K562 (cell line): ENCODE data around the gene GAMT. TPM values are rescaled to one million over a fixed set of nuclear protein-coding genes. Genes with fewer than 3 reads are reported as not detected.

Source experiments
- ATAC-seq: fragments of 200-7000 bp; cut with Tn5 transposase; 3 replicates; pipeline ENCODE4 v1.9.1; 2020; ENCODE audit warnings: moderate library complexity
- BruUV-seq: library from RNA; stranded (reverse); fragments of 400-500 nt; replicated peaks from 2 replicates; lab custom pipeline; 2021; lab: Mats Ljungman, UMichigan
- CTCF ChIA-PET: fragments of 300-600 bp; formaldehyde crosslinking; extraction: SDS; loops from one replicate; lab custom pipeline; 2021; ENCODE audit warnings: low intra/inter-chr PET ratio; lab: Yijun Ruan, JAX
- POLR2A ChIA-PET: fragments of 300-600, 350-650 bp; sonication (Branson Sonifier 250); formaldehyde crosslinking; extraction: SDS; loops from one replicate; lab custom pipeline; 2021; ENCODE audit warnings: antibody characterized with exemption, inconsistent platforms; lab: Yijun Ruan, JAX
- DNase-seq, 4 experiments: peaks; one replicate each; pipeline versions ENCODE4 v3.0.0 to v3.0.0-alpha.2; 2011 to 2018; ENCODE audit warnings: low spot score in 3 of 4, mixed read lengths in 3 of 4; ENCODE audit errors: extremely low read depth in 1 of 4
- FAIRE-seq: peaks from 2 replicates; lab custom pipeline; 2011; peaks lifted over from hg19 to GRCh38; lab: Jason Lieb, UNC
- H2AFZ ChIP-seq: 2 replicates; pipeline ENCODE4 v1.6.0; 2011; ENCODE audit warnings: low read depth, low read length, control low read depth, inconsistent platforms
- H3K27ac ChIP-seq: fragments of 200-600 bp; 3 replicates; pipeline ENCODE4 v1.8.0; 2011; ENCODE audit warnings: low read depth, mild to moderate bottlenecking, control low read depth, inconsistent platforms, low read length, moderate library complexity, mixed read lengths; ENCODE audit errors: extremely low read depth
- H3K27me3 ChIP-seq, 2 experiments: fragments of 300-600 bp in 1 of 2; 2 replicates in 1 of 2; 3 replicates in 1 of 2; pipeline versions ENCODE4 v1.6.0 to v1.8.0; 2011; ENCODE audit warnings: inconsistent platforms in 2 of 2, low read length in 2 of 2, mild to moderate bottlenecking in 1 of 2, mixed read lengths in 1 of 2, moderate library complexity in 1 of 2; ENCODE audit not compliant: control insufficient read depth in 2 of 2, insufficient read depth in 2 of 2
- H3K36me3 ChIP-seq: fragments of 300-600 bp; 3 replicates; pipeline ENCODE4 v1.8.0; 2011; ENCODE audit warnings: mild to moderate bottlenecking, low read length, inconsistent platforms; ENCODE audit not compliant: control insufficient read depth, insufficient read depth
- H3K4me1 ChIP-seq, 2 experiments: fragments of 200-600 bp in 1 of 2; replicated peaks in 1 of 2; 2 replicates in 1 of 2; 3 replicates in 1 of 2; pipeline versions ENCODE4 v1.5.1 to v1.8.0; 2011; ENCODE audit warnings: inconsistent platforms in 2 of 2, low read length in 2 of 2, mild to moderate bottlenecking in 1 of 2, mixed read lengths in 1 of 2, moderate library complexity in 1 of 2; ENCODE audit not compliant: control insufficient read depth in 2 of 2, insufficient read depth in 2 of 2
- H3K4me2 ChIP-seq: 2 replicates; pipeline ENCODE4 v1.6.1; 2011; ENCODE audit warnings: low read length, control low read depth, inconsistent platforms, mixed read lengths; ENCODE audit not compliant: insufficient read depth
- H3K4me3 ChIP-seq: fragments of 200-600 bp; sonication (generic), shearing (Covaris generic); 2 replicates; pipeline ENCODE4 v1.5.1; 2016; ENCODE audit warnings: control low read depth, inconsistent platforms
- H3K79me2 ChIP-seq: fragments of 200-600 bp; 3 replicates; pipeline ENCODE4 v1.8.0; 2011; ENCODE audit warnings: low read length, inconsistent platforms; ENCODE audit not compliant: control insufficient read depth, insufficient read depth
- H3K9ac ChIP-seq, 2 experiments: 2 replicates each; pipeline versions ENCODE4 v1.6.0 to v1.6.1; 2011; ENCODE audit warnings: low read depth in 2 of 2, low read length in 2 of 2, control low read depth in 1 of 2, inconsistent platforms in 1 of 2, mild to moderate bottlenecking in 1 of 2, mixed read lengths in 1 of 2; ENCODE audit not compliant: insufficient read depth in 1 of 2
- H3K9me1 ChIP-seq: one replicate; pipeline ENCODE4 v1.6.0; 2011; ENCODE audit warnings: inconsistent platforms, mild to moderate bottlenecking, low read length, moderate library complexity; ENCODE audit not compliant: control insufficient read depth, insufficient read depth
- H3K9me3 ChIP-seq: replicated peaks from 2 replicates; pipeline ENCODE4 v1.5.1; 2011; ENCODE audit warnings: low read depth, low read length, inconsistent platforms; ENCODE audit not compliant: control insufficient read depth, insufficient read depth
- H4K20me1 ChIP-seq: replicated peaks from 2 replicates; pipeline ENCODE4 v1.6.1; 2011; ENCODE audit warnings: low read length, inconsistent platforms, mixed read lengths; ENCODE audit not compliant: control insufficient read depth, insufficient read depth
- ATF1 ChIP-seq, 2 experiments: fragments of 450-650 bp in 1 of 2; IDR thresholded peaks; 2 replicates each; pipeline ENCODE4 v1.6.1; 2016; ENCODE audit warnings: missing compliant biosample characterization in 1 of 2, missing genetic modification characterization in 1 of 2
- BDP1 ChIP-seq: IDR thresholded peaks from 3 replicates; pipeline ENCODE4 v1.6.1; 2011; ENCODE audit not compliant: insufficient read length, insufficient read depth
- CHD4 ChIP-seq: fragments of 200-600 bp; sonication (generic); IDR thresholded peaks from 3 replicates; pipeline ENCODE4 v1.6.1; 2012; ENCODE audit warnings: low read depth, mild to moderate bottlenecking, mixed read lengths, low read length, inconsistent platforms; ENCODE audit not compliant: insufficient read depth, insufficient replicate concordance, poor library complexity, severe bottlenecking
- ESRRB ChIP-seq: fragments of 250-450 bp; sonication (Bioruptor Pico); IDR thresholded peaks from 2 replicates; pipeline ENCODE4 v1.5.0; 2020; ENCODE audit warnings: mild to moderate bottlenecking, moderate library complexity, borderline replicate concordance
- FIP1L1 ChIP-seq: fragments of 200-400 bp; formaldehyde crosslinking; IDR thresholded peaks from 2 replicates; pipeline ENCODE4 v1.6.1; 2018; ENCODE audit warnings: mild to moderate bottlenecking, low read depth, low read length; ENCODE audit not compliant: poor library complexity, severe bottlenecking
- FOXJ3 ChIP-seq: sonication (generic); formaldehyde crosslinking; IDR thresholded peaks from 2 replicates; pipeline ENCODE4 v1.4.0; 2020; ENCODE audit warnings: mild to moderate bottlenecking, missing genetic modification reagents
- HDGF ChIP-seq: fragments of 450-650 bp; IDR thresholded peaks from 2 replicates; pipeline ENCODE4 v1.6.1; 2016
- SMC3 ChIP-seq: conservative IDR thresholded peaks from 2 replicates; pipeline ENCODE4 v1.6.1; 2011; ENCODE audit warnings: low read depth, low read length, improper control_type of control experiment; ENCODE audit not compliant: insufficient read depth
- TGIF2 ChIP-seq: sonication (generic); formaldehyde crosslinking; IDR thresholded peaks from 2 replicates; pipeline ENCODE4 v1.8.1; 2022; ENCODE audit warnings: mild to moderate bottlenecking, missing genetic modification reagents, moderate library complexity
- WHSC1 ChIP-seq: IDR thresholded peaks from one replicate; pipeline ENCODE4 v1.6.1; 2012; ENCODE audit warnings: low read length, control low read depth, inconsistent platforms
- ZEB2 ChIP-seq: fragments of 450-650 bp; IDR thresholded peaks from 2 replicates; pipeline ENCODE4 v1.6.1; 2016
- ZNF23 ChIP-seq: fragments of 250-450 bp; sonication (Bioruptor Pico); IDR thresholded peaks from 2 replicates; pipeline ENCODE4 v1.4.0; 2020; ENCODE audit warnings: mild to moderate bottlenecking
- ZNF239 ChIP-seq: fragments of 250-450 bp; sonication (Bioruptor Pico); IDR thresholded peaks from 2 replicates; pipeline ENCODE4 v1.4.0; 2020; ENCODE audit warnings: mild to moderate bottlenecking
- ZNF408 ChIP-seq: fragments of 250-450 bp; sonication (Bioruptor Pico); IDR thresholded peaks from 2 replicates; pipeline ENCODE4 v1.4.0; 2020; ENCODE audit warnings: low read depth, mild to moderate bottlenecking, moderate library complexity
- WGBS: fragments of 100-300 bp; shearing (Covaris generic); methylation state at CpG from one replicate; pipeline ENCODE4 v1.1.6; 2016; ENCODE audit warnings: low coverage, mixed read lengths; ENCODE audit not compliant: insufficient coverage; ENCODE audit errors: missing lambda C conversion rate; 5-methylcytosine and 5-hydroxymethylcytosine counted together
- in situ Hi-C: fragments of 300-500 bp; cut with MboI; formaldehyde crosslinking; loops from 4 replicates; pipeline ENCODE4 v1.15.0; 2018; ENCODE audit warnings: inconsistent platforms, mixed read lengths
- intact Hi-C: fragments of 100-400 bp; cut with micrococcal nuclease; formaldehyde crosslinking; loops from 2 replicates; pipeline ENCODE4 v1.14.2; 2022
- polyA plus RNA-seq, 8 experiments: library from polyadenylated mRNA; depleted of rRNA in 4 of 8; stranded (reverse) in 5 of 8; unstranded in 3 of 8; fragments of >200 nt; fragmentation: Nextera tagmentation in 2 of 8; fragmentation: Illumina TruSeq in 1 of 8; extraction: Ambion mirVana in 2 of 8; extraction: Trizol in 1 of 8; gene quantifications; 2 replicates each; pipeline versions ENCODE4 v1.2.1 to v1.2.3, GENCODE V29; 2011 to 2014; ENCODE audit warnings: inconsistent platforms in 1 of 8, missing spikeins in 1 of 8
- total RNA-seq, 7 experiments: library from RNA; depleted of rRNA in 6 of 7; stranded (reverse); fragments of >200 nt in 6 of 7; fragmentation: Illumina TruSeq in 2 of 7; extraction: Trizol in 2 of 7; gene quantifications; 2 replicates each; pipeline versions ENCODE4 v1.2.1 to v1.2.3, GENCODE V29; 2011 to 2021; ENCODE audit warnings: low replicate concordance in 1 of 7
- TF ChIP-seq, protein P1 (sequence below): sonication (generic); formaldehyde crosslinking; IDR thresholded peaks from 2 replicates; pipeline ENCODE4 v1.8.0; 2022; ENCODE audit warnings: mild to moderate bottlenecking, missing genetic modification reagents
- TF ChIP-seq, protein P2 (sequence below): sonication (generic); formaldehyde crosslinking; IDR thresholded peaks from 2 replicates; pipeline ENCODE4 v1.8.0; 2023; ENCODE audit warnings: missing genetic modification reagents, mild to moderate bottlenecking, borderline replicate concordance
- TF ChIP-seq, protein P3 (sequence below): fragments of 250-450 bp; sonication (Bioruptor Pico); IDR thresholded peaks from 2 replicates; pipeline ENCODE4 v1.8.0; 2022; ENCODE audit warnings: inconsistent platforms

The GAMT gene
- total and polyA plus RNA-seq, 9 of the 15 experiments (the other 6 are each of a cell fraction or from before 2014, with no cell fraction given), result 1.3 to 35.3 (median 27.2) TPM

GRCh38 chr19:1401889-1402217 lies 511 bp upstream of the GAMT start:
- no peak for FAIRE-seq
- Histone ChIP-seq H3K9me1 (no peaks in the 10 kb centered on the region), H3K4me1 (peaks cover 7 to 64% of the 10 kb centered on the region in 2 experiments; a peak in 4 of 5 replicates), H3K4me2 (peak overlapping the region; percentile 74), H3K4me3 (peak overlapping the region; percentile 57), H3K27ac (no peak overlapping the region), H2AFZ (peak overlapping the region; percentile 93), H3K27me3 (no peaks in the 10 kb centered on the region), H3K9ac (peak overlapping the region; percentile 45 to 89; a peak in 3 of 4 replicates), H3K36me3 (peaks cover 14% of the 10 kb centered on the region; the same call in 1 of the 3 replicates), H3K9me3 (no peaks in the 10 kb centered on the region), H3K79me2 (peaks cover 12% of the 10 kb centered on the region), H4K20me1 (no peaks in the 10 kb centered on the region)
- POLR2A ChIA-PET, result no interaction called here
- no peak for ATAC-seq
- DNase-seq, result no peak
- CTCF ChIA-PET, result no interaction called here
- no TSS peak for BruUV-seq
- in situ Hi-C loops, result no loop called here
- intact Hi-C loops, result no loop called here
- 36% methylated on average over 4 of the region's 11 CpGs for WGBS
- TF ChIP-seq ESRRB, result no peak
- no peak for TF ChIP-seq ZNF239 (CRISPR knock-in tag)
- TF ChIP-seq, protein P1, sequence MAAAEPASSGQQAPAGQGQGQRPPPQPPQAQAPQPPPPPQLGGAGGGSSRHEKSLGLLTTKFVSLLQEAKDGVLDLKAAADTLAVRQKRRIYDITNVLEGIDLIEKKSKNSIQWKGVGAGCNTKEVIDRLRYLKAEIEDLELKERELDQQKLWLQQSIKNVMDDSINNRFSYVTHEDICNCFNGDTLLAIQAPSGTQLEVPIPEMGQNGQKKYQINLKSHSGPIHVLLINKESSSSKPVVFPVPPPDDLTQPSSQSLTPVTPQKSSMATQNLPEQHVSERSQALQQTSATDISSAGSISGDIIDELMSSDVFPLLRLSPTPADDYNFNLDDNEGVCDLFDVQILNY (CRISPR knock-in tag), result no peak
- no peak for TF ChIP-seq ZEB2
- TF ChIP-seq SMC3, result no peak
- TF ChIP-seq, protein P2, sequence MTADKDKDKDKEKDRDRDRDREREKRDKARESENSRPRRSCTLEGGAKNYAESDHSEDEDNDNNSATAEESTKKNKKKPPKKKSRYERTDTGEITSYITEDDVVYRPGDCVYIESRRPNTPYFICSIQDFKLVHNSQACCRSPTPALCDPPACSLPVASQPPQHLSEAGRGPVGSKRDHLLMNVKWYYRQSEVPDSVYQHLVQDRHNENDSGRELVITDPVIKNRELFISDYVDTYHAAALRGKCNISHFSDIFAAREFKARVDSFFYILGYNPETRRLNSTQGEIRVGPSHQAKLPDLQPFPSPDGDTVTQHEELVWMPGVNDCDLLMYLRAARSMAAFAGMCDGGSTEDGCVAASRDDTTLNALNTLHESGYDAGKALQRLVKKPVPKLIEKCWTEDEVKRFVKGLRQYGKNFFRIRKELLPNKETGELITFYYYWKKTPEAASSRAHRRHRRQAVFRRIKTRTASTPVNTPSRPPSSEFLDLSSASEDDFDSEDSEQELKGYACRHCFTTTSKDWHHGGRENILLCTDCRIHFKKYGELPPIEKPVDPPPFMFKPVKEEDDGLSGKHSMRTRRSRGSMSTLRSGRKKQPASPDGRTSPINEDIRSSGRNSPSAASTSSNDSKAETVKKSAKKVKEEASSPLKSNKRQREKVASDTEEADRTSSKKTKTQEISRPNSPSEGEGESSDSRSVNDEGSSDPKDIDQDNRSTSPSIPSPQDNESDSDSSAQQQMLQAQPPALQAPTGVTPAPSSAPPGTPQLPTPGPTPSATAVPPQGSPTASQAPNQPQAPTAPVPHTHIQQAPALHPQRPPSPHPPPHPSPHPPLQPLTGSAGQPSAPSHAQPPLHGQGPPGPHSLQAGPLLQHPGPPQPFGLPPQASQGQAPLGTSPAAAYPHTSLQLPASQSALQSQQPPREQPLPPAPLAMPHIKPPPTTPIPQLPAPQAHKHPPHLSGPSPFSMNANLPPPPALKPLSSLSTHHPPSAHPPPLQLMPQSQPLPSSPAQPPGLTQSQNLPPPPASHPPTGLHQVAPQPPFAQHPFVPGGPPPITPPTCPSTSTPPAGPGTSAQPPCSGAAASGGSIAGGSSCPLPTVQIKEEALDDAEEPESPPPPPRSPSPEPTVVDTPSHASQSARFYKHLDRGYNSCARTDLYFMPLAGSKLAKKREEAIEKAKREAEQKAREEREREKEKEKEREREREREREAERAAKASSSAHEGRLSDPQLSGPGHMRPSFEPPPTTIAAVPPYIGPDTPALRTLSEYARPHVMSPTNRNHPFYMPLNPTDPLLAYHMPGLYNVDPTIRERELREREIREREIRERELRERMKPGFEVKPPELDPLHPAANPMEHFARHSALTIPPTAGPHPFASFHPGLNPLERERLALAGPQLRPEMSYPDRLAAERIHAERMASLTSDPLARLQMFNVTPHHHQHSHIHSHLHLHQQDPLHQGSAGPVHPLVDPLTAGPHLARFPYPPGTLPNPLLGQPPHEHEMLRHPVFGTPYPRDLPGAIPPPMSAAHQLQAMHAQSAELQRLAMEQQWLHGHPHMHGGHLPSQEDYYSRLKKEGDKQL (CRISPR knock-in tag), result no peak
- TF ChIP-seq BDP1, result no peak
- no peak for TF ChIP-seq FOXJ3 (CRISPR knock-in tag)
- no peak for TF ChIP-seq ZNF408 (CRISPR knock-in tag)
- TF ChIP-seq WHSC1, result no peak
- TF ChIP-seq, protein P3, sequence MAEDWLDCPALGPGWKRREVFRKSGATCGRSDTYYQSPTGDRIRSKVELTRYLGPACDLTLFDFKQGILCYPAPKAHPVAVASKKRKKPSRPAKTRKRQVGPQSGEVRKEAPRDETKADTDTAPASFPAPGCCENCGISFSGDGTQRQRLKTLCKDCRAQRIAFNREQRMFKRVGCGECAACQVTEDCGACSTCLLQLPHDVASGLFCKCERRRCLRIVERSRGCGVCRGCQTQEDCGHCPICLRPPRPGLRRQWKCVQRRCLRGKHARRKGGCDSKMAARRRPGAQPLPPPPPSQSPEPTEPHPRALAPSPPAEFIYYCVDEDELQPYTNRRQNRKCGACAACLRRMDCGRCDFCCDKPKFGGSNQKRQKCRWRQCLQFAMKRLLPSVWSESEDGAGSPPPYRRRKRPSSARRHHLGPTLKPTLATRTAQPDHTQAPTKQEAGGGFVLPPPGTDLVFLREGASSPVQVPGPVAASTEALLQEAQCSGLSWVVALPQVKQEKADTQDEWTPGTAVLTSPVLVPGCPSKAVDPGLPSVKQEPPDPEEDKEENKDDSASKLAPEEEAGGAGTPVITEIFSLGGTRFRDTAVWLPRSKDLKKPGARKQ (CRISPR knock-in tag), result peak; percentile 86
- no peak for TF ChIP-seq ZNF23 (CRISPR knock-in tag)
- TF ChIP-seq TGIF2, result no peak
- TF ChIP-seq HDGF, result no peak
- TF ChIP-seq FIP1L1, result no peak
- no peak for TF ChIP-seq ATF1 (CRISPR knock-in tag; IDR thresholded peaks at IDR 0.05)
- no peak for TF ChIP-seq ATF1 (tag; IDR thresholded peaks at IDR 0.05)
- TF ChIP-seq CHD4, result peak; percentile 11
